ENCODE data around the gene KREMEN1.

The KREMEN1 gene

GRCh38 chr22:29048822-29049654 is 23.8 kb upstream of the KREMEN1 start:
- ATAC-seq (no peak), DNase-seq (no peak)

- ATAC-seq (no peak), DNase-seq (no peak)
Observed at GRCh38 chr22:29049655-29050263, 23.1 kb upstream of the KREMEN1 start.

GRCh38 chr22:29050457-29050856 is 22.4 kb upstream of the KREMEN1 start:
- no peak for DNase-seq

DNA sequence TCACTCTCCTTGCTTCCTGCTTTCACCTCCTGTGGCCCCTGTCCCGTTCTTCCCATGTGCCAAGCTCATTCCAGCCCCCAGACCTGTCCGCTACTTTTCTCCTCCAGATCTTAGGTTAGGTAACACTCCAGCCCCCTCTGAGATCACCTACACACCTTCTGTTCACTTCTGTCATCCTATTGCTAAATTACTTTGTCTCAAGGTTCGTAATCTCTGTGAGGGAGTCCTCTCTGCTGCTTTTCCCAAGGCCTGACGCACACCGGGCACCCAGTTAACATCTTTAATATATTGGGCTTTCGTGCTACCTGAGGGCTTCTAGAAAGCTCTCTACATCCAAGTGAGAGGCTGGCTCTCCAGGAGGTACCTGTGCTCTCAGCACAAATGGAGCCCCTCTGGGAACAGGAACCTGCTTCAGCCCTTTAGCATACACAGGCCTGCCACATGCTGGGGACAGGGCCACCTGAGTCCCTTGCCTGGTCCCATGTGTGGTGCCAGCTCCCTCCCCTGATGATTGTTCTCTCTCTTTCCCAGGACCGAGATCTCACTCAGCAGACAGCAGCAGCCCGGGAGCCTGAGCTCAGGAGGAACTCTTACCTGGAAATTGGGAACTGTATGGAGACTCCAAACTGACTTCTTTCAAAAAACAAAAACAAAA is 19.7 kb upstream of the KREMEN1 start:
- DNase-seq (no peak), ATAC-seq (no peak)

More at GRCh38 chr22:29050457-29050856, 22.4 kb upstream of the KREMEN1 start:
- ATAC-seq = no peak

- no peak for DNase-seq
- ATAC-seq = no peak
Observed at GRCh38 chr22:29054251-29054767, 18.5 kb upstream of the KREMEN1 start.

DNA sequence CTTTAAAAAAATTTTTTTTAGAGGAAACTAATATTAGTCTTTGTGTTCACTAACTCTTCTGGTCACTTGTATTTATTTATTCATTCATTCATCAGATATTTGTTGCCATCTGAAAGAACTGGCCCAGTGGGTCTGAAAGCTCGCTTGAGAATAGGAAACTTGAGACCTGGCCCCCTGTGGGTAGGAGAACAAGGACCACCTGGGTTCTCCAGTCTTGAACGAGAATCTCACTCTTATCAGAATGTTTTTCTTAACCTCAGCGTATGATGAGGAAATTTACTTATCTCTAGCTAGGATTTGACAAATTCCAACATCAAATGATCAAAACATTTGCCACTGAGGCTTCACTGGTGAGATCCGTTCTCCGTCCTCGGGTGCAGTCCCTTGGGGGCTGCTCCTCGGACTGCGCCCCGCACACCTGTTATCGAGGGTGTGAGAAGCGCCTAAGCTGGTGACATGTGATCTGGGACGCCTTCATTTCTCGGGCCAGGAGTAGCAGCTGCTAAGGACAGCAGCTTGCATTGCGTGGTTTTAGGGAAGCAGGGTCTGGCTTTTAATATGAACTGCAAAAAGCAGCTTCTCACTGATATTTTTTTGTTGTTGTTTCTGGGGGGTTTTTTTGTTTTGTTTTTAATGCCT is 17.5 kb upstream of the KREMEN1 start:
- DNase-seq (no peak), ATAC-seq (no peak)

- ATAC-seq (no peak), DNase-seq (no peak)
Observed at GRCh38 chr22:29056472-29056871, 16.4 kb upstream of the KREMEN1 start.

- no peak for DNase-seq
- ATAC-seq = no peak
Observed at GRCh38 chr22:29060251-29060869, 12.5 kb upstream of the KREMEN1 start.

- ATAC-seq (no peak), DNase-seq (no peak)
Observed at GRCh38 chr22:29060931-29061330, 11.9 kb upstream of the KREMEN1 start.

DNA sequence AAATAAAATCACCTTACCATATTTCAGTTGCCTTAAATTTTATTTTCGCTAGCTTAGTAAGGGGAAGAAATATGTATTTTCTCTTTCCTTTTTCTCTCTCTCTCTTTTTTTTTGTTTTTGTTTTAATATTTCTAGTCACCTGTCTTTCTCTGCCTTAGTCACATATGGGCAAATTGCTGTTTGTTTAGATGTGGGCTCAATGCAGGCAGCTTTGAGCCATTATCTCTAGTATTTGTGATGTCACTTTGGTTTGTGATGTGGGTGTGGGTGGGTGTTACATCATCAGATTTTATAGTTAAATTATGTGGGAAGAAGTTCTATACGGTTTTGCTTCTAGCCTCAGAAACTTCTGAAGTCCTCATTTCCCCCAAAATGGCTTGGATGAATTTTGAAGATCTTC is 11.1 kb upstream of the KREMEN1 start, which contains the start of gene C22orf31:
Gene C22orf31 (minus strand): TSS at position 59 of the 400 bp plus-strand sequence. CDS start 39 bp downstream, at position 20.
- DNase-seq (no peak), ATAC-seq (no peak)

GRCh38 chr22:29062286-29062821 is 10.5 kb upstream of the KREMEN1 start:
- ATAC-seq = no peak
- DNase-seq = no peak

- DNase-seq = no peak
- ATAC-seq = no peak
Observed at GRCh38 chr22:29065468-29066190, 7.2 kb upstream of the KREMEN1 start.

DNA sequence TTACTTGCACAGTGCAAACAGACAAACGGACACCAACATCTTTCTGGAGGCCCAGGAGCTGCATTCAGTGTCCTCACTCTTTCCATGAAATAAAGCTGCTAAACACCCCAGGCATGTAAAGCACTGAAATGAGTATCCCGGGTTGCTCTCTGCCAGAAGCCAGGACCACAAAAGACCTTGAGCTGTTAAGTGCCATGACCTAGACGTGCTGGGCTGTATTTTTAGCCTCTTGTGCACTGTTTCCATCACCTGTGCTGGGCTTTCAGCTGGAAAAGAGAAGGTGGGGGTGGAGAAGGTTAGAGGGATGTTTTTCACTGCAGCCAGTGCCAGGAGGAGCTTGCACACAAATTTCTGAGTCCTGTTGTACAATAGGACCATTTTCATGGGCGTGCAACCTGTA is 3.4 kb upstream of the KREMEN1 start:
- DNase-seq (no peak), ATAC-seq (no peak)

DNA sequence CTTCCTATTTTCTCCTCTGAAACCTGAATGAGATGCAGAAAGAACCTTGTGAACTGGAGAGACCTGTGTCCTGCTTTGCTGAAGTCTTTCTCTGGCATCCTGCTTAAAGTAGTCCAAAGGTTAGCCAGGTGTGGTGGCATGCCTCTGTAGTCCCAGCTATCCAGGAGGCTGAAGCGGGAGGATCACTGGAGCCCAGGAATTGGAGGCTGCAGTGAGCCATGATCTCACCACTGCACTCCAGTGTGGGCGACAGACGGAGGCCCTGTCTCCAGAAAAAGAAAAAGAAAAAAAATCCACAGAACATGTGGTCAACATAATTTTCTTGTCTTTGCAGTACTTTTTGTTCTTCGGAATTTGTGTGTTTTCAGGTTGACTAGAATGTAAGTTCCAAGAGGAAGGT is 2.3 kb upstream of the KREMEN1 start:
- no peak for ATAC-seq
- no peak for DNase-seq

DNA sequence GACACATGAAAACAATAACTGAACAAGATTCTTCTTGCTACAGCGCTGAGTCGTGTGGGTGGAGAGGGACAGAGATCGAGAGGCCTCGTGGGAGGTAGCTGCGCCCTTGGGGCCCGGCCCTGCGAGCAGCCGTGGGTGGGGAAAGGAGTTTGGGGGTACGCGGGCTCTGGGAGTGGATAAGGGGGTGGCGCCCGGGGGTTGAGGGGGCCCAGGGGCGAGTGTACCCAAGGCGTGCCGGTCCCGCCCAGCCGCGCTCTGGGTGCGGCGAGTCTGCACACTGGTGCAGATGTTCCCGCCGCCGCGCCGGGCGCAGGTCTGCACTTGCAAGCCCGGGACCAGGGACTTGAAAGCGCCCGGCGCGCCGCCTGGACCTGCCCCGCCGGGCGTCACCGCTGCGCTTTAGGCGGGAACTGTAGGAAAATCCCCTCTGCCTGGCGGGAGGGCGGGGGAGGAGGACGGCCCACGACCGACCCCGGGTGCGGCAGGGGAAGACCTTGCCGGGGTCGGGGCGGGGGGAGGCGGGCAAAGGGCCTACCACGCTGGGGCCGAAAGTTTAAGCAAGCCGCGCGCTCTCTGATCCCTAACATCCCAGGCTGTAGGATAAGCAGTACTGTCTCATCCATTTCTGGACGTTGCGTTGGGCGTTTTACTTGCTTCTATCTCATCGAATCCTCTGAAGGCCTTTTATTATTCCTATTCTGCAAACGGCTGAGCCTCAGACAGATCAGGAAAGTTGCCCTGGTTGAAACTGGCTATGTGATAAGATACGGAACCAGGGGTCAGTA is 1.4 kb upstream of the KREMEN1 start:
- ATAC-seq (no peak), DNase-seq (peak; percentile 50)

DNA sequence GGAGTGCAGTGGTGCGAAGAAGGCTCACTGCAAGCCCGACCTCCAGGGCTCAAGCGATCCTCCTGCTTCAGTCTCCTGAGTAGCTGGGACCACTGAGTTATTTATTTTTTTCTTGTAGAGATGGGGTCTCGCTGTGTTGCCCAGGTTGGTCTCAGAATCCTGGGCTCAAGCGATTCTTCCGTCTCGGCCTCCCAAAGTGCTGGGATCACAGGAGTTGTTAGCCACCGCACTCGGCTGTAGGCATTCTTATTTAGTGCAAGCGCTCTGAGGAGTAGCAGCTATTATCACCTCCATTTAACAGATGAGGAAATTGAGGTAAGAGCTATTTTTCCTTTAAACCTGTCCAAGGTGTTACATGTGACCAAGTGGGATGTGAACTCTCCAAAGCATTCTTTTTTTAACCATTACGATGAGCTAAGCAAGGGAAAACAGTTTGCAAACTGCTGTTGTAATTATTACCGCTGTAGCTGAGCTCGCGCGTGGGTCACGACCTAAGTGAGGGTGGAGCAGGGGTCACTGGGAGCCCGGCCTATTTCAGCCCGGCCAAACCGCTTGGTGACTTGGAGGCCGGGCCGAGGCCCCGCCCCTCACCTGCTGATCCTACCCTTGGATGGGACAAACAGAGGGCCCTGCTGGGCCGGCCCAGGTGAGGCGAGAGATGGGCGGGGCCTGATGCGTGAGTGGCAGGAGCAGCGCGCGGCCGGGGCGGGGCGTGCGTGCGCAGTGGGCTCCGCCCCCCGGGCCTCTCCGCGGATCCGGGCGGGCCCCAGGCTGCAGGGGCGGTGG is 449 bp upstream of the KREMEN1 start:
- ATAC-seq = peak; percentile 95

DNA sequence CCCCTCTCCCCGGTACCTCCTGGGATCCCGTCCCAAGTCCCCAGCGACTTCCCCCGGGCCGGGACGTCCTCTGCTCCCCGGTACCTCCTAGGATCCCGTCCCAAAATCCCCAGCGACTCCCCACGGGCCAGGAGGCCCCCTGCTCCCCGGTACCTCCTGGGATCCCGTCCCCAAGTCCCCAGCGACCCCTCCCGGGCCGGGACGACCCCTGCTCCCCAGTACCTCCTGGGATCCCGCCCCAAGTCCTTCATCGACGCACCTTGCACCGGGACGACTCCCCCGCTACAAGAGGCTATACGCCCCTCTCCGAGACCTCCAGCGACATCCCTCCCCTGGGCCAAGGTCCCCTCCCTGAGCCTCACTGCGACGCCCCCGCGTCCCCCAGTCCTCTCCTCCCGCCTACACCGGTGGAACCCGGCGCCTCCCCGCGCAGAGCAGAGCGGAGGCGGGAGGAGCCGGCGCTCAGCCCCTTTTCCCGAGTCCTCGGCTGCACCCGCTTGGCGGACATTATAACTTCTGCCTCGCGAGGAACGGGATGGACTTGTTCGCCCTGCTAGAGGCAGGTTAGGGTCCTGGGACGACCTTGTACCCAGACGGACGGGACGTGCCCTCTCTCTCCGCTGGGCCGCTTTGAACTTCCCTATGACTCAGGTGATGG is 912 bp downstream of the KREMEN1 start:
- no peak for ATAC-seq

More for the DNA sequence above, 449 bp upstream of the KREMEN1 start:
- DNase-seq = peak; percentile 88

GRCh38 chr22:29074276-29074772 is 1.5 kb downstream of the KREMEN1 start:
- DNase-seq (no peak), ATAC-seq (no peak)

More for the DNA sequence above, 912 bp downstream of the KREMEN1 start:
- DNase-seq = peak; percentile 10
